IPS-15b (cell line): Measurements from ENCODE around the gene GJA4.

Source experiments
- H3K27me3 ChIP-seq: one replicate; pipeline ENCODE4 v1.6.1; 2013; ENCODE audit warnings: low read length; ENCODE audit not compliant: control insufficient read depth, insufficient read depth
- H3K36me3 ChIP-seq: one replicate; pipeline ENCODE4 v1.6.1; 2013; ENCODE audit warnings: low read length; ENCODE audit not compliant: control insufficient read depth, insufficient read depth
- H3K4me1 ChIP-seq: one replicate; pipeline ENCODE4 v1.6.1; 2013; ENCODE audit warnings: mild to moderate bottlenecking, low read length; ENCODE audit not compliant: control insufficient read depth, insufficient read depth
- H3K4me3 ChIP-seq: one replicate; pipeline ENCODE4 v1.5.1; 2013; ENCODE audit warnings: low read depth, low read length
- H3K9ac ChIP-seq: one replicate; pipeline ENCODE4 v1.6.1; 2013; ENCODE audit warnings: low read depth, mild to moderate bottlenecking, low read length
- H3K9me3 ChIP-seq: one replicate; pipeline ENCODE4 v1.6.1; 2013; ENCODE audit warnings: mild to moderate bottlenecking, low read length; ENCODE audit not compliant: control insufficient read depth, insufficient read depth

The GJA4 gene

DNA sequence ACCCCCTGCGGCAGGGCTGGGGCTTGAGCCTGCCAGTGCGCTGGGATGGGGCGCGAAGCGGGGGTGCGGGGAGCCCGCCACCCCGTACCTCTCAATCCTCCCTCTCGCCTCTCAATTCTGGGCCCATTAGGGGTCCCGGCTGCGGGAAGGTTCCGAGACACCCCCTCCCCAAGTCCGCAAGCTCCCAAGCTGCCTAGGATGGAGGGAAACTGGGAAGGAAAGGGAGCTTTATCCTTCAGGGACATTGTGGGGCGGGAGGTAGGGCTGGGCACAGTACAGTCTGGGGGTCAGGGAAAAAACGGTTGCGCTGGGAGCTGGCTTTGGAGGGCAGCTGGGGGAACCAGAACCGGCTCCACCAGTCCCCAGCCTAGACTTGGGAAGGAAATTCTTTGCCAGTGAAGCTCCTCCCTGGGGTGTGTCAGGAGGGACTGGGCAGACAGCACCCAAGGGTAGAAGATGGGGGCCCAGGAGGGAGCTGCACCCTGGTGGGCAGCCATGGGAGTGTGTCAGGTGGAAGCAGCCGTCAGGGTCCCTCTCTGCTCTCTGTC lies 10.9 kb upstream of the GJA4 start:
- Histone ChIP-seq H3K4me1 (no peaks in the 10 kb centered on the region), H3K36me3 (no peaks in the 10 kb centered on the region), H3K9me3 (no peaks in the 10 kb centered on the region), H3K27me3 (peaks cover 23% of the 10 kb centered on the region), H3K9ac (no peak overlapping the region), H3K4me3 (peak overlapping the region; percentile 75)

DNA sequence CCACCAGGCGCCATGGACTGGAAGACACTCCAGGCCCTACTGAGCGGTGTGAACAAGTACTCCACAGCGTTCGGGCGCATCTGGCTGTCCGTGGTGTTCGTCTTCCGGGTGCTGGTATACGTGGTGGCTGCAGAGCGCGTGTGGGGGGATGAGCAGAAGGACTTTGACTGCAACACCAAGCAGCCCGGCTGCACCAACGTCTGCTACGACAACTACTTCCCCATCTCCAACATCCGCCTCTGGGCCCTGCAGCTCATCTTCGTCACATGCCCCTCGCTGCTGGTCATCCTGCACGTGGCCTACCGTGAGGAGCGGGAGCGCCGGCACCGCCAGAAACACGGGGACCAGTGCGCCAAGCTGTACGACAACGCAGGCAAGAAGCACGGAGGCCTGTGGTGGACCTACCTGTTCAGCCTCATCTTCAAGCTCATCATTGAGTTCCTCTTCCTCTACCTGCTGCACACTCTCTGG lies 8.0 kb upstream of the GJA4 start:
- Histone ChIP-seq H3K36me3 (no peaks in the 10 kb centered on the region), H3K4me3 (no peak overlapping the region), H3K9me3 (no peaks in the 10 kb centered on the region), H3K27me3 (peaks cover 23% of the 10 kb centered on the region), H3K4me1 (no peaks in the 10 kb centered on the region), H3K9ac (no peak overlapping the region)

DNA sequence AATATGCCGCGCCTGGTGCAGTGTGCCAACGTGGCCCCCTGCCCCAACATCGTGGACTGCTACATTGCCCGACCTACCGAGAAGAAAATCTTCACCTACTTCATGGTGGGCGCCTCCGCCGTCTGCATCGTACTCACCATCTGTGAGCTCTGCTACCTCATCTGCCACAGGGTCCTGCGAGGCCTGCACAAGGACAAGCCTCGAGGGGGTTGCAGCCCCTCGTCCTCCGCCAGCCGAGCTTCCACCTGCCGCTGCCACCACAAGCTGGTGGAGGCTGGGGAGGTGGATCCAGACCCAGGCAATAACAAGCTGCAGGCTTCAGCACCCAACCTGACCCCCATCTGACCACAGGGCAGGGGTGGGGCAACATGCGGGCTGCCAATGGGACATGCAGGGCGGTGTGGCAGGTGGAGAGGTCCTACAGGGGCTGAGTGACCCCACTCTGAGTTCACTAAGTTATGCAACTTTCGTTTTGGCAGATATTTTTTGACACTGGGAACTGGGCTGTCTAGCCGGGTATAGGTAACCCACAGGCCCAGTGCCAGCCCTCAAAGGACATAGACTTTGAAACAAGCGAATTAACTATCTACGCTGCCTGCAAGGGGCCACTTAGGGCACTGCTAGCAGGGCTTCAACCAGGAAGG lies 7.4 kb upstream of the GJA4 start:
- Histone ChIP-seq H3K36me3 (no peaks in the 10 kb centered on the region), H3K27me3 (peaks cover 19% of the 10 kb centered on the region), H3K4me3 (no peak overlapping the region), H3K9ac (no peak overlapping the region), H3K9me3 (no peaks in the 10 kb centered on the region), H3K4me1 (no peaks in the 10 kb centered on the region)

DNA sequence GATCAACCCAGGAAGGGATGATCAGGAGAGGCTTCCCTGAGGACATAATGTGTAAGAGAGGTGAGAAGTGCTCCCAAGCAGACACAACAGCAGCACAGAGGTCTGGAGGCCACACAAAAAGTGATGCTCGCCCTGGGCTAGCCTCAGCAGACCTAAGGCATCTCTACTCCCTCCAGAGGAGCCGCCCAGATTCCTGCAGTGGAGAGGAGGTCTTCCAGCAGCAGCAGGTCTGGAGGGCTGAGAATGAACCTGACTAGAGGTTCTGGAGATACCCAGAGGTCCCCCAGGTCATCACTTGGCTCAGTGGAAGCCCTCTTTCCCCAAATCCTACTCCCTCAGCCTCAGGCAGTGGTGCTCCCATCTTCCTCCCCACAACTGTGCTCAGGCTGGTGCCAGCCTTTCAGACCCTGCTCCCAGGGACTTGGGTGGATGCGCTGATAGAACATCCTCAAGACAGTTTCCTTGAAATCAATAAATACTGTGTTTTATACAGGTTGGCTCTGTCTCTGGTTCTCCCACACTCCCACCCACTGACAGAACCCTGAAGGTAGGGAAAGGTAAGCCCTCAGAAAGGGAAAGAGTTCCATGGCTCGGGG lies 6.8 kb upstream of the GJA4 start:
- Histone ChIP-seq H3K36me3 (no peaks in the 10 kb centered on the region), H3K9ac (no peak overlapping the region), H3K27me3 (peaks cover 15% of the 10 kb centered on the region), H3K4me1 (no peaks in the 10 kb centered on the region), H3K4me3 (no peak overlapping the region), H3K9me3 (no peaks in the 10 kb centered on the region)

DNA sequence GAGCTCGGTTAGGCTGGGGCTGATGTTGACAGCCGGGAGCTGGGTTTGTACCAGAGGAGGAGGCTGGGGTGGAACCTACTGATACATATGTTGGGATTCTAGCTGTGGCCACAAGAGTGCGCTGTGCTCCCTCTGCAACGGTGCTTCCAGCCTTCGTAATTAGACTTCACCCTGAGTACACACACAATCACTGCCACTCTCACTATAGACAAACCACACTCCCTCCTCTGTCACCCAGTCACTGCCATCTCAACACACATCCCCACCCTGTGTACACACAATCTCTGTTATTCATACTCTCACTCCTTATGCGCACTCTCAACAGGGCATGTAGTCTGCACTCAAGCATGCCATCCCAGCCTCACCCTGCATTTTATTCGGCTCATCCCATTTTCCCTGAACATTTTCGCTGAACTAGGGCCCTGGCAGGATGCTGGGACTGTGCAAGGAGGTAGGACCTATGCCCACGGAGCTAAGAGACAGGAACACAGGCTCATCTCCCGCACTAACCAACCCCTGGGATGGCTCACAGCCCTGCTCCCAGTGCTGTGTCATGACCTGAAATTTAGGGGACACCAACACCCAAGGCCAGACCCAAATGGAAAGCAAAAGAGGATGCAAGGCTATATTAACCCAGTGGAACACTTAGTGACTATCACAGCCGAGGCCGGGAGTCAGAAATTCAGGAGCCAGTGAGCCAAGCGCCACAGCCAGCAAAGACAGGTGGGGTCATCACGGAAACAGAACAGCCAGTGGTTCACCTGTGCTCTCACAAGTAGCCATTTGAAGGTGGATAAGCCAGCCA lies 6.1 kb upstream of the GJA4 start:
- Histone ChIP-seq H3K27me3 (peaks cover 14% of the 10 kb centered on the region), H3K9ac (no peak overlapping the region), H3K9me3 (no peaks in the 10 kb centered on the region), H3K4me1 (no peaks in the 10 kb centered on the region), H3K36me3 (no peaks in the 10 kb centered on the region), H3K4me3 (no peak overlapping the region)

DNA sequence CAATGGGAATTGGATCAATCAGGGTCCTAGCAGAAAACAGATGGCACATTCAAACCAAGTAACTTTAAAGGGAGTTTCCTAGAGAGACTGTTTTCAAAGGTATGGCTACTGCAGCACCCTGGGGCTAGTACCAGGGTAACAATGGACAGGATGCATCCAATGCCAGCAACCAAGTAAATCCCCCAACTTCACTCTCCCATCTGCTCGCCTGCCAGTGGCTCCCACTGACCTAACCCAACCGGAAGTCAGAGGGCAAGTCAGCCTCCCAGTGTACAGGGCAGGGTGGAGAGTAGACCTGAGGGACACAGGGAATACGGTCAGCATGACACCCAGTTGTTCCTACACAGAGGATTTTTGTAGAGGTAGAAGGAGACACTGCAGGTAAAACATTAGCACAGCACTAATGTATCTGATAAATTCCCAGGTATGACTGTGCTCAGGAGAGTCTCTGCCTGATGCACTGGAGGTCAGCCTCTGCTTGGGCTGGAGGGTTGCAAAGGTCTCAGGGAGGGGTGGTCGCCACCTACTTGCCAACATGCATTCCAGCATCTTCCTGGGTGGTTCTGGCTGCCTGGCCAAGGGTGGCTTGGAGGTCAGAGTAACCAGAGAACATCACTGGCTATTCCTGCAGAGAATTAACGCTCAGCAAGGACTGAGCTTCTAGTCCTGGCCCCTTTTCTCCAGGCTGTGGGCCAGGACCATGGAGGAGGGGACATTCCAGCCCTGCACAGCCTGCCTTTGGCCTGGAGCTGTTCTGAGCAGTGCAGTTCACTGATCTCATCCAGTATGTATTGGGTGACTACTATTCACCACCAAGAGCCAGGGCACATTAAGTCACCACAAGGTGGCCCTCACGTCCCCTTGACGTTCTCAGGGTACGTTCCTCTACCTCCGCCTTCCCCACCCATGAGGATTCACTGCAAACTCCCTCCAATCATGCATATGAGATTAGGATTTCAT lies 5.1 kb upstream of the GJA4 start:
- Histone ChIP-seq H3K9ac (no peak overlapping the region), H3K27me3 (peaks cover 13% of the 10 kb centered on the region)

DNA sequence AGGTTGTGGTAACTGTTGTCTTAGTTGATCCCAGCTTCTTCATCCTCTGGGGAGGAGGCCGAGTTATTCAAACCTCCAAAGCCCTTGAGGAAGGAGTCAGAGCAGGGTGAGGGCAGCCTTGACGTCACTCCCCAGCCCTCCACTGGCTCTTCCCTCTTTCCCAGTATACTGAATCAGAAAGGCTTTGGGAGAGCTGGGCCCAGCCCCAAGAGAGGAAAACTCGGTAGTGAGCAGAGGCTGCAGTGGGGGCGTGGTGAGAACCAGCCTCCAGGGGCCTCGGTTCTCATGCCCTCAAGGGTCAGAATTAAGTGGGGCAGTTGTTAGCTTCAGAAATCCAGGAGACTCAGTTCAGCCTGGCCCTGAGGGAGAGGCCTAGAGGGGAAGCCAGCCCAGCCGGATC lies 1.8 kb upstream of the GJA4 start:
- no peaks in the 10 kb centered on the region for H3K4me1 ChIP-seq
- H3K9me3 ChIP-seq, result no peaks in the 10 kb centered on the region
- peaks cover 25% of the 10 kb centered on the region for H3K27me3 ChIP-seq
- H3K36me3 ChIP-seq, result no peaks in the 10 kb centered on the region
- H3K4me3 ChIP-seq, result no peak overlapping the region
- no peak overlapping the region for H3K9ac ChIP-seq

More for the DNA sequence above, 5.1 kb upstream of the GJA4 start:
- Histone ChIP-seq H3K4me3 (no peak overlapping the region), H3K9me3 (no peaks in the 10 kb centered on the region), H3K4me1 (no peaks in the 10 kb centered on the region), H3K36me3 (no peaks in the 10 kb centered on the region)

DNA sequence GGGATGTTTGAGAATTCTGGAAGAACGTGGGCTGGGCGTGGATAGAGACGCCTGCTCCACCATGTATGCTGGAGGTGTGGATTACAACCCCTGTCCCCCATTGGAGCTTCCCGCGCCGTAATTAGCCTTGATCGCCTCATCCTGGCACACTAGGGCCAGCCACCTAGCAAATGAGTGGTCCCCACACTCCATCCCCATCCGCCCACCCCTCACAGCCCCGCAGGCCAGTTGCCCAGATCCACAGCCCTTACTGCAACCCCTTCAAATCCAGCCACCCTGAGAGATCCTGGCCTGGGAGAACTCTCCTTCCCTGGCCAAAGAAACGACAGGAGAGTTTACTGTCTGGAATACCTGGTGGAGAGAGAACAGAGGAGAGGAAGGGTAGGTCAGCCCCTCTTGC lies 375 bp upstream of the GJA4 start:
- no peaks in the 10 kb centered on the region for H3K9me3 ChIP-seq
- H3K36me3 ChIP-seq, result no peaks in the 10 kb centered on the region
- peaks cover 25% of the 10 kb centered on the region for H3K27me3 ChIP-seq
- peaks cover 4% of the 10 kb centered on the region for H3K4me1 ChIP-seq
- H3K9ac ChIP-seq, result no peak overlapping the region
- peak overlapping the region; percentile 63 for H3K4me3 ChIP-seq

DNA sequence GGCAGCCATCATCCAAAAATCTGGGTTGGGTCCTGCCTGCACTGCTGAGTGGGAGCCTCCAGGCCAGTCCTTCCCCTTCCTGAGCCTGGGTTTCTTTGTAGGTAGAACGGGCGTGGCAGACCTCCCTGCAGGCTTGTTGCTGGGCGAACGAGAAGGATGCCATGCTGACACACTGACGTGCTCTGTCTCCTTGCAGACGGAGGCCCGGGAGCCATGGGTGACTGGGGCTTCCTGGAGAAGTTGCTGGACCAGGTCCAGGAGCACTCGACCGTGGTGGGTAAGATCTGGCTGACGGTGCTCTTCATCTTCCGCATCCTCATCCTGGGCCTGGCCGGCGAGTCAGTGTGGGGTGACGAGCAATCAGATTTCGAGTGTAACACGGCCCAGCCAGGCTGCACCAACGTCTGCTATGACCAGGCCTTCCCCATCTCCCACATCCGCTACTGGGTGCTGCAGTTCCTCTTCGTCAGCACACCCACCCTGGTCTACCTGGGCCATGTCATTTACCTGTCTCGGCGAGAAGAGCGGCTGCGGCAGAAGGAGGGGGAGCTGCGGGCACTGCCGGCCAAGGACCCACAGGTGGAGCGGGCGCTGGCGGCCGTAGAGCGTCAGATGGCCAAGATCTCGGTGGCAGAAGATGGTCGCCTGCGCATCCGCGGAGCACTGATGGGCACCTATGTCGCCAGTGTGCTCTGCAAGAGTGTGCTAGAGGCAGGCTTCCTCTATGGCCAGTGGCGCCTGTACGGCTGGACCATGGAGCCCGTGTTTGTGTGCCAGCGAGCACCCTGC lies 1.4 kb downstream of the GJA4 start:
- H3K4me1 ChIP-seq, result peaks cover 4% of the 10 kb centered on the region
- H3K9ac ChIP-seq, result no peak overlapping the region
- no peaks in the 10 kb centered on the region for H3K36me3 ChIP-seq
- peaks cover 25% of the 10 kb centered on the region for H3K27me3 ChIP-seq
- H3K9me3 ChIP-seq, result no peaks in the 10 kb centered on the region
- H3K4me3 ChIP-seq, result no peak overlapping the region

DNA sequence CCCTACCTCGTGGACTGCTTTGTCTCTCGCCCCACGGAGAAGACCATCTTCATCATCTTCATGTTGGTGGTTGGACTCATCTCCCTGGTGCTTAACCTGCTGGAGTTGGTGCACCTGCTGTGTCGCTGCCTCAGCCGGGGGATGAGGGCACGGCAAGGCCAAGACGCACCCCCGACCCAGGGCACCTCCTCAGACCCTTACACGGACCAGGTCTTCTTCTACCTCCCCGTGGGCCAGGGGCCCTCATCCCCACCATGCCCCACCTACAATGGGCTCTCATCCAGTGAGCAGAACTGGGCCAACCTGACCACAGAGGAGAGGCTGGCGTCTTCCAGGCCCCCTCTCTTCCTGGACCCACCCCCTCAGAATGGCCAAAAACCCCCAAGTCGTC lies 2.0 kb downstream of the GJA4 start:
- no peaks in the 10 kb centered on the region for H3K36me3 ChIP-seq
- no peak overlapping the region for H3K9ac ChIP-seq
- H3K4me1 ChIP-seq, result peaks cover 4% of the 10 kb centered on the region
- no peaks in the 10 kb centered on the region for H3K9me3 ChIP-seq
- peaks cover 25% of the 10 kb centered on the region for H3K27me3 ChIP-seq
- H3K4me3 ChIP-seq, result no peak overlapping the region
